Mucosa of descending colon (tissue), 3 donors: Measurements from ENCODE around the gene SLC25A22. TPM values are rescaled to one million over a fixed set of nuclear protein-coding genes. Genes with fewer than 3 reads are reported as not detected.

Experiments used
- ATAC-seq: fragments of 200-7000 bp; cut with Tn5 transposase; one replicate; pipeline ENCODE4 v1.9.1; 2020; ENCODE audit warnings: mild to moderate bottlenecking, moderate library complexity
- DNase-seq, 3 donors: peaks; one replicate each; pipeline ENCODE4 v3.0.0-alpha.2; 2020
- H3K36me3 ChIP-seq: fragments of 200-600 bp; one replicate; pipeline ENCODE4 v1.8.0; 2021; ENCODE audit warnings: low read depth, mild to moderate bottlenecking
- H3K4me1 ChIP-seq: fragments of 200-600 bp; one replicate; pipeline ENCODE4 v1.8.0; 2021; ENCODE audit warnings: low read depth, mild to moderate bottlenecking
- H3K4me3 ChIP-seq: fragments of 200-600 bp; one replicate; pipeline ENCODE4 v1.8.0; 2021; ENCODE audit warnings: mild to moderate bottlenecking
- H3K9me3 ChIP-seq: fragments of 200-600 bp; one replicate; pipeline ENCODE4 v1.8.0; 2021; ENCODE audit warnings: mild to moderate bottlenecking
- CTCF ChIP-seq: fragments of 200-600 bp; IDR thresholded peaks from one replicate; pipeline ENCODE4 v1.8.0; 2022; ENCODE audit warnings: antibody characterized with exemption, mild to moderate bottlenecking
- intact Hi-C, 2 donors: fragments of 100-400 bp; cut with DNase I in 1 of 2; cut with micrococcal nuclease in 1 of 2; formaldehyde crosslinking; loops; one replicate each; pipeline versions ENCODE4 v1.11.0 to v1.11.1; 2022; cut with DNase I, micrococcal nuclease
- total RNA-seq, 3 donors: library from RNA; stranded (reverse); fragmentation: NEBNext Ultra II Directional in 2 of 3; extraction: Animal tissue kit (Norgen Biotek cat#: 25700) in 2 of 3; gene quantifications; one replicate each; pipeline versions ENCODE4 v1.2.1 to v1.2.4, GENCODE V29; 2021 to 2023
- donor health status: DM: no; HTN: no; CAD: no; lungs with moderate emphysema.
- donor health status: DM: no; HTN: no; CAD: no.
- donor health status: DM: no; HTN: yes; CAD: no.

SLC25A22 gene
- total RNA-seq, 3 donors from 2014 or later, result 11.6 to 18.6 (median 14.4) TPM

- peak; percentile 81 to 86 (median 85) for DNase-seq
Measured at GRCh38 chr11:783581-784015, 14.5 kb downstream of the SLC25A22 start.

GRCh38 chr11:782264-783174 is 15.6 kb downstream of the SLC25A22 start:
- DNase-seq (peak in 1 of 3 donors; percentile 48), ATAC-seq (no peak)
- Histone ChIP-seq H3K9me3 (no peaks in the 10 kb centered on the region), H3K4me1 (peaks cover 13% of the 10 kb centered on the region), H3K36me3 (no peaks in the 10 kb centered on the region), H3K4me3 (no peak overlapping the region)
- intact Hi-C loops, result no loop called here
- no peak for TF ChIP-seq CTCF

More at GRCh38 chr11:783581-784015, 14.5 kb downstream of the SLC25A22 start:
- intact Hi-C loops, result no loop called here
- peak; percentile 92 for ATAC-seq
- TF ChIP-seq CTCF, result peak; percentile 61
- peaks cover 7% of the 10 kb centered on the region for H3K4me1 ChIP-seq
- H3K36me3 ChIP-seq, result no peaks in the 10 kb centered on the region
- no peaks in the 10 kb centered on the region for H3K9me3 ChIP-seq
- no peak overlapping the region for H3K4me3 ChIP-seq

GRCh38 chr11:779955-780532 is 18.0 kb downstream of the SLC25A22 start:
- Histone ChIP-seq H3K4me3 (no peak overlapping the region), H3K36me3 (no peaks in the 10 kb centered on the region), H3K9me3 (no peaks in the 10 kb centered on the region), H3K4me1 (peaks cover 28% of the 10 kb centered on the region)
- DNase-seq (peak in 1 of 3 donors; percentile 49), ATAC-seq (no peak)
- no peak for TF ChIP-seq CTCF
- intact Hi-C loops, result no loop called here

GRCh38 chr11:778976-779954 is 18.8 kb downstream of the SLC25A22 start:
- peak in 1 of 3 donors; percentile 51 for DNase-seq
- intact Hi-C loops, result no loop called here
- no peaks in the 10 kb centered on the region for H3K36me3 ChIP-seq
- peaks cover 29% of the 10 kb centered on the region for H3K4me1 ChIP-seq
- no peaks in the 10 kb centered on the region for H3K9me3 ChIP-seq
- no peak for ATAC-seq
- H3K4me3 ChIP-seq, result no peak overlapping the region
- TF ChIP-seq CTCF, result no peak
